ENCODE measurements around the gene NEK7. TPM values are rescaled to one million over a fixed set of nuclear protein-coding genes. Genes with fewer than 3 reads are reported as not detected.

Gene NEK7
- total RNA-seq, 1 donor from 2014 or later: 103 TPM

DNA sequence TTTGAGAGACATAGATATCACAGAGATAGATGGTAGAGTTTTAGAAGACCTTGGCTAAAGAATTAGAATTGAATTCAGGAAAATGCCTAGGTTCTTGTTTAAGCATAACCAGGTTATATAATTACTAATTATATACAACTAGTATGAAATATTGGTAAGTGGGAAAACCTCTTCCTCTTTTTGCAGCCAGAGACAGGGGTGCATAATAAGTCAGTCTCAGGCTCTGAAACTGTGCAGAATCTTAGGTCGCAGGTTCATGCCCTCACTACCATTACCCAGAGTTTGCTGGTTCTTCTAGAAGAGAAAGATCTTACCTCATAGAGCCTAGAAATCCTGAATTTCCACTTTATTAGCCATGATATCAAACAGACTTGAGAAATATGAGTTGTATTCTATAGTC is 183.3 kb downstream of the NEK7 start:
- no peak for DNase-seq (ENCODE audit: low spot score)

DNA sequence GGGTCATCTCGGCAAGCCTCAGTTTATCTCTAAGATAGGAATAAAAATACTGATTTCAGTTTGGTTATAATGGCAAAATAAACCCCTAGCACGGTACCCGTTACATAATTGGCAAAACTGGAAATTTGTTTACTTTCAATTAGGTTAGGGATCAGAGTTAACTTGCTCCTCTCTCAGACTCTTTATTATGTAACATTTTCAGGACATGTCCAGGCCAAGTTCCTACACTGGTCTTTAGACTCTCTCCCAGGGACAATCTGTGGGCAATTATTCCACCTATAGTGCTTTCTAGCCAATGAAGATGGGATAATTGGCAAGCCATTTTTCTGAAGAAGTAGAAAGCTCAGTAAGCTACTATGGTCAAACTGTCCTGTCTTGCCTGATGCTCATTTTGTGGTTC is 189.4 kb downstream of the NEK7 start:
- no peak for DNase-seq (ENCODE audit: low spot score)

DNA sequence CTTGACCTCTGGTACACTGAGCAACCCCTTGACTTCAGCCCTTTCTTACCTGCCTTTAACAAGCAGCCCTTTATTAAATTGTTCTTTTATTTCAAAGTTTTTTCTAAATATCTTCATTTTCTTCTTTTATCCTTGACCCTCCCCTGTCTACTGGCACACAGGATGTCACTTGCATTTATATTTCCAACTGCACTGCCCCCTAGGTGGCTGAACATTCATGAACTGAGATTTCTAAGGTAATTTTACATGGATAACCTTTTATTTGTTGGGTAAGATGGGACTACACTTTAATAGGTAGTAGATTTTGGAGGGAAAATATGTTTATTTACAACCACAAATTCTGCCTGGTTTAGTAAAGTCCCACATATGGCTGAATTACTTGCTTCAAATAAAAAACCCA is 193.7 kb downstream of the NEK7 start:
- DNase-seq (ENCODE audit: low spot score): no peak

DNA sequence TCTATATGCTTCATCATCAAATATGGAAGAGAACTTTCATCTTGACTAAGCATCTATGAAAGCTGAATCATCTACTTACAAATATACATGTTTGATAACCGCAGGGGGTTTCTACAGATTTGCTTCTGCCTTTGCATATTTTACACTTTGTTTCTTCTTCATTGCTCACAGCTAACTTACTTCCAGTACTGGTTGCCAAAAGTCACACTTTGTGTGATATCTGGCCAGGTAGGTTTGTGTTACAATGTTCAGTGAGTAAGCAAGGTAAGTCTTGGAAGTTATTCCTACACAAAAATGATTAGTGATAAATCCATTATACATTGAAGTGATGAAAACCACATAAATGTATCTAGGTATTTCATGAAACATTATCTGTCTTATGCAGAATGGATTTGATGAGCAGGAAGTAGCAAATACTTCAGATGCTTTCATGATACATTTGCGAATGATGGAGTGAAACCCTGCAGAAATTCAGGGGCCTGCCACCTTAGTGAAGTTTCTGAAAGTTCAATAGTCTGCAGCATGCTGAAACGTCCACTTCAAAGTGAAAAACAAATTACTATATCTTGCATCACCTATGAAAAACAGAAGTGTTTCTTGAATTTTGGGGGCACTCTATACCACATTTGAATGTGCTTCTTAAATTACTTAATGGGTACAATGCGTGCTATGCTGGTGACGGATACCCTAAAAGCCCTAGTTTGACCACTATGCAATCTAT is 196.3 kb downstream of the NEK7 start:
- DNase-seq (ENCODE audit: low spot score): no peak

DNA sequence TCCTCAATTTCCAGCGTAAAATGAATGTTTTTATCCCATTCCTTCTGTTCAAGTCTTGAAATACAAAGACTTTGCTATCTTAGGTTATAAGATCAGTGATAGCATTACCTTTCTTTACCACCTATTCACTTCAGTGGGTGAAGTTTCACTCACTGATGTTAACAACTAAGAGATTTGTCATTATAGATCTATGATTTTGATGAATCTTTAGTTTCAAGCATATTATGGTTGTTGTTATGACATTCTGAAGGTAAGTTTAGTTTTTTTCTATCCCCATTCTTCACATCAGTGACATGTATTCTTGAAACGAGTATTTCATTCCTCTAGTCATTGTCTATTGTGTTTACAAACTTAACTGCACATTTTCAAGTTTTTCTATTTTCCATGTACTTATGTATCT is 201.1 kb downstream of the NEK7 start:
- DNase-seq (ENCODE audit: low spot score): no peak

DNA sequence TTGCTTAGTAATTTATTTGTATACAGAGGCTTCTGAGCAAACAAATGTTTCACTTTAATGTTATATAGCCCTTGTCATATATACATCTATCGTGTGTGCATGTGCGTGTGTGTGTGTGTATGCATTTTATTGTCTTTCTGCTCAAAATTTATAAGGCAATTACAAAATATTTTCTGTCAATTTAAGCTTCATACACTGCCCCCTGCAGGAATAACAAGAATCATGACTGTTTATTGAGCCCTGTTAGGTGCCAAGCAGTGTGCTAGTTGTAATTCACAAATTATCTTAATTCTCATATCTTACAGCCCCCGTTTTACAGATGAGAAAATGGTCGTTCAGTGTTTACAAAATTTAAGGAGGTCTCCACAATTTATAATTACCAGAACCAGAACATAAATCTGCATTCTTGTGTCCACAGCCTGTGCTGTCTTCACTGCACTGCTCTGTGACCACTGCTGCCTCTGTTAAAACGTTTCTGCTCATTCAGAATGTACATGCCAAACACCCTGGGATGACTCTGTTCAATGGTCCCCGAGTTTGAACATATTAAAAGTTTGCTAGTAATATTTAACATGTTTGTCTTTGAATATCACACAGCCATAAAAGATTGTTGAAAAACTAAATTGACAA is 202.3 kb downstream of the NEK7 start:
- no peak for DNase-seq (ENCODE audit: low spot score)

DNA sequence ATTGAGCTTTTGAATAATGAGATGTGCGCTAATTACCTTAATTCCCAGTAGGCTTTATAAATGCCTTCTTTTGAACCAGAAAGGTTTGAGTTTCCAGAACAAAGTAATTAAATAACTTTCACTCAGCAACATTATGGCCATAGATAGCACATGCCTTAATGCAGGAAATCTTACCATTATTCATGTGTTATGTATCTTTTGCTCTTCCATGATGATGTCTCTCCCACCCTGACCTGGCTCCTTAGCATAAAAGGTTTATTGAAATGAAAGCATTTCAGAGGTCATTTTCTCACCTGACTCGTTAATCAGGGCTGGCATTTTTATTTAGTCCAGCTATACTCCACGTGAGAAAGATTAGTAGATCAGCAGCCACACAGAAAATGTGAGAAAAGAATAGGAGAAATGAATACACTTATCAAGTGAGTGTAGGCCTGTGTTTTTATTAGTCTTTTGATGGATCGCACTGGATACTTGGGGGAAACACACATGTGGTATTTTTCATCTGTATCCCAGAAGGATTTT is 203.5 kb downstream of the NEK7 start:
- DNase-seq (ENCODE audit: low spot score): no peak

DNA sequence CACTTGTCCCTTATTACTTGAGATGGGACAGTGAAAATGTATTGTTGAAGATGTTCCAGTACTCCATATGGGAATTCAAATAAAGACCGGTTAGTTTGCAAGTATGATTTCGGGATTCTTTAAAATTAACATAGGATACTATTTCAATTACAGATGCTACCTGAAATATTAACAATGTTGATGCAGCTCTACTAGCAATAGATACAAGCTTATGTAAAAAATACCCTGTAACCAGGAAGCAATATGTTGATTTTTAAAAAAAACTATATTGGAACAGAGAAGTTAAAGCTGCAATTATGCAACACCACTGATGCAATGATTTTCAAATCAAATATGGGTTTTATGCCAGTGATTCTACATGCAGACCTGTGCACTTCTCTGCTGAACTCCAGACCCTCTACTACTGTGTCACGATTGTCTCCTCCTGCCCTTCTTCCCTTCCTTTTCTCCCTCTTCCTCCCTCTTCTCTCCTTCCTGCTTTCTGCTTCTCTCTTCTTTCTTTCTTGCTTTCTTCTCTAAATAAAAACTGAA is 204.5 kb downstream of the NEK7 start:
- no peak for DNase-seq (ENCODE audit: low spot score)

DNA sequence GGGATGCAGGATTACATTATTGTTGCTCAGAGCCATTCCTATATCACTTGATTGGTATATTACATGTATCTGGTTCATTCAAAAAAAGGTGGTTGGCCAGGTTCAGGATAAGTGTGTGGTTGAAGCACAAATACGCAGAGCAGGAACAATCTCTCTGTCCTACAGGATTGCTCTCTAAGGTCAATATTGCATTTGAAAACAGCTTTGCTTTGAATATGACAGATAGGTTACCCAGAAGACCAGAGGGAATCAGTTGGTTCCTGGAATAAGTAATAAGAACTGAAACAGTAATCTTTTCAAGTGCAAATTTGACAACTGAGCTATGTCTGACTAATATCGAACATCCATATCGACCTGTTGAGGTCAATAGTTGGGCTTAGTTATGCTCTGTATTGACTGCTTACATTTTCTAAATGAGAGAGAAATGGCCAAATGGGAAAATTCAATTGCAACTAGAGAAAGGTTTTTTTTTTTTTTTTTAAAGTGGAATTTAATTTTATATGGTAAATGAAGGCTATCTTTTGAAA is 206.9 kb downstream of the NEK7 start:
- DNase-seq (ENCODE audit: low spot score): no peak

DNA sequence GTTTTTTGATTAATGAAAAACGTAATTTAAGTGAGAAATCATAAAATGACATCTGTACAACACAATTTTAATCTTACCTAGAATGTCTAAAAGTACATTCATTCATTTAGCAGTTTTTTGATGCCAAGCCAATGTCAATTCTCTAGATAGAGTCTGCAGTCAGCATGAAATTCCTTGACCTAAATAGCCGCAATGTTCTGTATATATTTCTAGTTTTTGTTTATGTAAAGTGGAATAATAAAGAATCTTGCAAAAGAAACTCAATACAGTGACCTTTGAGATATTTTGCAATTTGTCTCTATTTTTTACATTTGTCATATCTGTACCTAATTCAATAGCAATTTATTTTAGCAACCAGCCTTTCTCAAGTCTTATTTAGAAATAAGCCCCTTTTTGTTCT is 207.7 kb downstream of the NEK7 start:
- no peak for DNase-seq (ENCODE audit: low spot score)

DNA sequence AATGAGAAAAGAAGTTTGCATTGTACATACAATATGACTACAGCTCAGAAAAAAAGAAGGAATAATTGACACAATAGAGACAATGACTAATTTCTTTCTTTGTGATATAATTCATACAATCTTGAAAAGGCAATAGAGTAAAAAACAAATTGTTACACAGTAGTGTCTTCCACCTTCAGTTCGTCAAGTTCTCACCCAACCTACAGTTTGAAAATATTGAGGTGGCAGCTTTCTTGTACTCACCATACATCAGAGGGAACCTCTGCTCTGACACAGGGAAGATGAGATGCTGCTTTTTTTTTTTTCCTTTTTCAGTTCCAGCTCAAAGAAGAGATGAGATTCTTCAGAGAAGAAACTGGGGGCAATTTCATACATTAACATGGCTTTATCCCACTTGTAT is 210.5 kb downstream of the NEK7 start:
- no peak for DNase-seq (ENCODE audit: low spot score)

DNA sequence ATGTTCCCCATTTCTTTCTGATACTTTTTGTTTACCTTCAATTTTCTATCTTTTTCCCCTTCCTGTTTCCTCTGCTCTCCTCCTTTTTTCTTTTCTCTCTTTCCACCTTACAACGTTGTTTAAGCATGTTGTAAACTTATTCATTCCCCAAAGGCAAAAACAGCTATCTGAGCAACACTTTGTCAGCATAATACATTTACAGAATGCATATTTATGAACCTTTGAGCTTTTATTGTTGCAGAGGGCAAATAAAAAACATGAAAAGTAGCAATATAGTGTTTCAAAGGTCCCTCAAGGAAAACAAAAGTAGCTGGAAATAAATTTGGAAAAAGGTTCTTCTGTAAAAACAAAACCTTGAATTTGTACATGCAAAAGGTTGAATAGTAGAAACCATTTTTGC is 214.2 kb downstream of the NEK7 start:
- DNase-seq (ENCODE audit: low spot score): no peak

Other genes with a start within 250 kb of the NEK7 start
- not detected for gene LHX9, start 239.6 kb upstream of the NEK7 start, total RNA-seq

All from mesenteric fat pad (tissue), 1 donor.